ENCODE measurements around the gene BMPR1A.

GRCh38 chr10:86708783-86709380 lies 47.5 kb upstream of the BMPR1A start:
- no peak for TF ChIP-seq CTCF (IDR thresholded peaks at IDR 0.05 in 2 of 3, conservative IDR thresholded peaks at IDR 0.05 in 1 of 3; ENCODE audit: control insufficient read depth in 2 of 3, extremely low read depth in 1 of 3, insufficient read depth in 1 of 3, low read depth in 3 of 3, low read length in 3 of 3)
- TF ChIP-seq YY1 (IDR thresholded peaks at IDR 0.05; ENCODE audit: low read depth, low read length) = no peak
- TF ChIP-seq RAD51 (IDR thresholded peaks at IDR 0.05) = no peak

All from GM12878 (cell line).